Loucy (cell line): ENCODE measurements around the gene TACR1.

Experiments used
- CTCF ChIP-seq: fragments of 200-600 bp; sonication (generic); conservative IDR thresholded peaks from 2 replicates; pipeline ENCODE4 v1.5.1; 2014; ENCODE audit warnings: mild to moderate bottlenecking, antibody characterized with exemption, low read length
- EZH2phosphoT487 ChIP-seq: fragments of 200-600 bp; IDR thresholded peaks from 2 replicates; pipeline ENCODE4 v1.6.1; 2018; ENCODE audit warnings: antibody characterized with exemption, mild to moderate bottlenecking, moderate library complexity, borderline replicate concordance

- no peak for TF ChIP-seq CTCF
- no peak for TF ChIP-seq EZH2phosphoT487
Observed at GRCh38 chr2:75058427-75058826, 140.9 kb downstream of the TACR1 start.
